ENCODE data around the gene MTMR1.

DNA sequence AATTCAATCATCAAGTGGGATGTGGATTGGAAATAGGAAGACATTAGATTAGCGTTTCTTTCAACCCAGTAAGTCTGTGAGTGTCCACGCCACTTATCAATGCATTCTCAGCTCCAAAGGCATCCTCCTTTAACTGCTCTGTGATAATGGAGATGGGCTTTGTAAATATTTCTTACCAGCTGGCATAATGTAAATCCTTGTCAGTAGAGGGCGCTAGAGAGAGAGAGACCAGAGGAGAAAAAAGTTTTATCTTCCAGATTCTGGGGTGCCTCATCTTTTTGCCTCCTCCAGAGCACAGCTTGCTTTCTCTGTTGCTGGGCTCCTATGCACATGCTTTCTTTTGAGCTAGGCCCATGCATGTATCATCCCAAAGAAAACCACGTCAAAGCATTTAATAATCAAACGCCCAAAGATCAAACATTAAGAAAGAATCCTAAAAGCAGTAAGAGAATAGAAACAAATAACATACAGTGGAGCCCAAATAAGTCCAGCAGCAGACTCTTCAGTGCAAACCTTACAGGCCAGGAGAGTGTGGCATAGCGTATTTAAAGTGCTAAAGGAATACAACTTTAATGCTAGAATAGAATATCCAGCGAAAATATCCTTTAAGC lies 9.6 kb upstream of the MTMR1 start:
- TF ChIP-seq, protein P1, sequence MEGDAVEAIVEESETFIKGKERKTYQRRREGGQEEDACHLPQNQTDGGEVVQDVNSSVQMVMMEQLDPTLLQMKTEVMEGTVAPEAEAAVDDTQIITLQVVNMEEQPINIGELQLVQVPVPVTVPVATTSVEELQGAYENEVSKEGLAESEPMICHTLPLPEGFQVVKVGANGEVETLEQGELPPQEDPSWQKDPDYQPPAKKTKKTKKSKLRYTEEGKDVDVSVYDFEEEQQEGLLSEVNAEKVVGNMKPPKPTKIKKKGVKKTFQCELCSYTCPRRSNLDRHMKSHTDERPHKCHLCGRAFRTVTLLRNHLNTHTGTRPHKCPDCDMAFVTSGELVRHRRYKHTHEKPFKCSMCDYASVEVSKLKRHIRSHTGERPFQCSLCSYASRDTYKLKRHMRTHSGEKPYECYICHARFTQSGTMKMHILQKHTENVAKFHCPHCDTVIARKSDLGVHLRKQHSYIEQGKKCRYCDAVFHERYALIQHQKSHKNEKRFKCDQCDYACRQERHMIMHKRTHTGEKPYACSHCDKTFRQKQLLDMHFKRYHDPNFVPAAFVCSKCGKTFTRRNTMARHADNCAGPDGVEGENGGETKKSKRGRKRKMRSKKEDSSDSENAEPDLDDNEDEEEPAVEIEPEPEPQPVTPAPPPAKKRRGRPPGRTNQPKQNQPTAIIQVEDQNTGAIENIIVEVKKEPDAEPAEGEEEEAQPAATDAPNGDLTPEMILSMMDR (IDR thresholded peaks at IDR 0.05) = peak; percentile 70
- TF ChIP-seq EZH2 (IDR thresholded peaks at IDR 0.05; ENCODE audit: borderline replicate concordance, insufficient read depth, low read depth, low read length, poor library complexity, severe bottlenecking) = no peak
